ENCODE data around the gene DLEC1.

The DLEC1 gene

GRCh38 chr3:38143511-38143910 is 104.5 kb downstream of the DLEC1 start:
- Histone ChIP-seq H3K36me3 (ENCODE audit: low read depth) (no peaks in the 10 kb centered on the region), H3K9me3 (ENCODE audit: severe bottlenecking) (no peaks in the 10 kb centered on the region), H3K27ac (ENCODE audit: poor library complexity, severe bottlenecking) (no peak overlapping the region), H3K4me3 (ENCODE audit: severe bottlenecking) (no peak overlapping the region), H3K27me3 (ENCODE audit: insufficient read depth, poor library complexity, severe bottlenecking) (no peaks in the 10 kb centered on the region), H3K4me1 (ENCODE audit: insufficient read depth, poor library complexity, severe bottlenecking) (peaks cover 4% of the 10 kb centered on the region)
- no peak for TF ChIP-seq CTCF (IDR thresholded peaks at IDR 0.05; ENCODE audit: poor library complexity, severe bottlenecking)
- no peak for ATAC-seq (ENCODE audit: low read depth)
- DNase-seq (ENCODE audit: low spot score): no peak

- no peak for TF ChIP-seq CTCF (IDR thresholded peaks at IDR 0.05; ENCODE audit: poor library complexity, severe bottlenecking)
- DNase-seq (ENCODE audit: low spot score) (no peak), ATAC-seq (ENCODE audit: low read depth) (no peak)
- H3K9me3 ChIP-seq (ENCODE audit: severe bottlenecking): no peaks in the 10 kb centered on the region
- H3K4me3 ChIP-seq (ENCODE audit: severe bottlenecking): no peak overlapping the region
- H3K27ac ChIP-seq (ENCODE audit: poor library complexity, severe bottlenecking): no peak overlapping the region
- peaks cover 6% of the 10 kb centered on the region for H3K4me1 ChIP-seq (ENCODE audit: insufficient read depth, poor library complexity, severe bottlenecking)
- H3K36me3 ChIP-seq (ENCODE audit: low read depth): no peaks in the 10 kb centered on the region
- H3K27me3 ChIP-seq (ENCODE audit: insufficient read depth, poor library complexity, severe bottlenecking): no peaks in the 10 kb centered on the region
Measured at GRCh38 chr3:38146504-38146903, 107.5 kb downstream of the DLEC1 start.

- Histone ChIP-seq H3K4me3 (ENCODE audit: severe bottlenecking) (no peak overlapping the region), H3K27ac (ENCODE audit: poor library complexity, severe bottlenecking) (no peak overlapping the region), H3K27me3 (ENCODE audit: insufficient read depth, poor library complexity, severe bottlenecking) (no peaks in the 10 kb centered on the region), H3K36me3 (ENCODE audit: low read depth) (no peaks in the 10 kb centered on the region), H3K9me3 (ENCODE audit: severe bottlenecking) (no peaks in the 10 kb centered on the region), H3K4me1 (ENCODE audit: insufficient read depth, poor library complexity, severe bottlenecking) (peaks cover 15% of the 10 kb centered on the region)
- DNase-seq (ENCODE audit: low spot score): no peak
- no peak for ATAC-seq (ENCODE audit: low read depth)
- no peak for TF ChIP-seq CTCF (IDR thresholded peaks at IDR 0.05; ENCODE audit: poor library complexity, severe bottlenecking)
Measured at GRCh38 chr3:38147421-38147820, 108.4 kb downstream of the DLEC1 start.

GRCh38 chr3:38148311-38148882 is 109.4 kb downstream of the DLEC1 start:
- no peak overlapping the region for H3K4me3 ChIP-seq (ENCODE audit: severe bottlenecking)
- no peak for DNase-seq (ENCODE audit: low spot score)
- no peak for TF ChIP-seq CTCF (IDR thresholded peaks at IDR 0.05; ENCODE audit: poor library complexity, severe bottlenecking)
- H3K9me3 ChIP-seq (ENCODE audit: severe bottlenecking): no peaks in the 10 kb centered on the region
- no peak for ATAC-seq (ENCODE audit: low read depth)
- no peak overlapping the region for H3K27ac ChIP-seq (ENCODE audit: poor library complexity, severe bottlenecking)
- peaks cover 25% of the 10 kb centered on the region for H3K4me1 ChIP-seq (ENCODE audit: insufficient read depth, poor library complexity, severe bottlenecking)
- no peaks in the 10 kb centered on the region for H3K27me3 ChIP-seq (ENCODE audit: insufficient read depth, poor library complexity, severe bottlenecking)
- no peaks in the 10 kb centered on the region for H3K36me3 ChIP-seq (ENCODE audit: low read depth)

- H3K9me3 ChIP-seq (ENCODE audit: severe bottlenecking): no peaks in the 10 kb centered on the region
- no peaks in the 10 kb centered on the region for H3K36me3 ChIP-seq (ENCODE audit: low read depth)
- DNase-seq (ENCODE audit: low spot score): no peak
- no peak overlapping the region for H3K27ac ChIP-seq (ENCODE audit: poor library complexity, severe bottlenecking)
- no peak for ATAC-seq (ENCODE audit: low read depth)
- no peaks in the 10 kb centered on the region for H3K27me3 ChIP-seq (ENCODE audit: insufficient read depth, poor library complexity, severe bottlenecking)
- TF ChIP-seq CTCF (IDR thresholded peaks at IDR 0.05; ENCODE audit: poor library complexity, severe bottlenecking): no peak
- H3K4me3 ChIP-seq (ENCODE audit: severe bottlenecking): no peak overlapping the region
- H3K4me1 ChIP-seq (ENCODE audit: insufficient read depth, poor library complexity, severe bottlenecking): peaks cover 37% of the 10 kb centered on the region
Measured at GRCh38 chr3:38149708-38150107, 110.7 kb downstream of the DLEC1 start.
